GM19324 (cell line): ENCODE data around the gene SORCS1.

Experiments used
- ATAC-seq: cut with Tn5 transposase; IDR thresholded peaks from one replicate; pipeline ENCODE4 v1.9.1; 2021; ENCODE audit warnings: mild to moderate bottlenecking, moderate library complexity; ENCODE audit not compliant: unreplicated experiment, low FRiP score

SORCS1 gene

GRCh38 chr10:107118866-107119265 lies 45.6 kb downstream of the SORCS1 start:
- peak; percentile 41 for ATAC-seq

DNA sequence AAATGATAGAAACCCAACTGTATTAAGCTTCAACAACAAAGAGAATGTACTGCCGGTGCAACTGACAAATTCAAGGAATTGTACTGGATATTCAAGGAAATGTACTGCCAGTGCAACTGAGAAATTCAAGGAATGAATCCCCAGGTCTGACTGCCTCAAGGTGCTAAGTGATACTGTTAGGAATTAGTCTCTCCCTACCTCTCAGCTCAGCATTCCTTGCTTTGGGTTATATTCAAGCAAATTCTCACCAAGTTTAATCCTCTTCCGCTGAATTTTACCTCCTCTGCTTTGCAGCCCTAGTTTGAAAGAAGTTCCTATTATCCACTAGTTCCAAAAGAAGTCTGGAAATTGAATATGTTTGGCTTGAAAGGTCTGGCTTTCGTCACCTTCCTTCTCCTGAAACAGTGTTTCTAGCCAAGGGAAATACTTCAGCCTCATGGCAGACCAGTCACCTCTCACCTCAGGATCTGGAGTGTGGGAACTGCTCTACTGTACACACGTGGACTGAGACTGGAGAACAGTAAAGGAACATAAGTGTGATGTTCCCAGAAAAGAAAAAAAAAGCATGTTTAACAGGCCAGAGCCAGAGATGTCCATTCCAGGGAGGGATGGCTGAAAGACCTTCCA lies 60.4 kb downstream of the SORCS1 start:
- ATAC-seq = no peak

DNA sequence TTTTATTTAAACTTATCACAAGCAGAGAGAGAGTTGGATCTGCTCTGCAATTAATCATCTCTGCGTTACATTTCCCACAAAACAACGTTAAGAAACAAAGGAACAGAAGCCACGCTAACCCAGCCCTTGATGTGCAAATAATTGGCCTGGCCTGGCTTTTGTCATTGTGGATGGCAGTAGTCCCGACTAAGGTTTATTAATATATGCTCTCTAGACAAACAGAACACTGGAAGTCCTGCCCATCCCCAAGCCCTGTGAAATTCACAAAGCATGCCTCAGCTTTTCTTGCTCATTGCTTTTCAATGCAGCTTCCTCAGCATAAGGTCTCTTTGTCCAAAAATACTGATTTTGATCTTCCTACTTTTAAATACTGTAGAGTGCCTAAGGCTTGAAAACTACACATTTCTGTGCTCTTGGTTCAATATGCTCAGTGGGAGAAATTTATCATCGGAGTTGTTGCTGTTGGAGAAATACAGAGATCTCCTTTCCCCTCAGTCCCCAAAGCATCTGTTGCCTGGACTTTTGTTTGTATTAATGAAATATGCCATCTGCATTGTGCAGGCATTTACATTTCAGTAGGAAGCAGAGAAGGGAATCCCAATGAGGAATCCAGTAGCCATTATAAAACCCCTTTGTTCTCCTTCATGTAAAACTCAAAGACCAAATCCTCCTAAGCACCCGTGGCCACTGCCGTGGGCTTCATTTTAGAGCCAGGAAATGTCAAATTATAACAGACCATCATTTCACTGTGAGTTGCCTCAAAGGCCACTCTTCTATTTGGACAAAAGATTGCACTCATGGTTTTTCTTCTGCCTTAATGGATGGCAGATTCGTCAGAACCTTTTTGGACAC lies 61.1 kb downstream of the SORCS1 start:
- no peak for ATAC-seq

GRCh38 chr10:107098326-107098725 lies 66.2 kb downstream of the SORCS1 start:
- ATAC-seq = no peak

- no peak for ATAC-seq
These were observed 69.5 kb downstream of the SORCS1 start for GRCh38 chr10:107094824-107095522.

DNA sequence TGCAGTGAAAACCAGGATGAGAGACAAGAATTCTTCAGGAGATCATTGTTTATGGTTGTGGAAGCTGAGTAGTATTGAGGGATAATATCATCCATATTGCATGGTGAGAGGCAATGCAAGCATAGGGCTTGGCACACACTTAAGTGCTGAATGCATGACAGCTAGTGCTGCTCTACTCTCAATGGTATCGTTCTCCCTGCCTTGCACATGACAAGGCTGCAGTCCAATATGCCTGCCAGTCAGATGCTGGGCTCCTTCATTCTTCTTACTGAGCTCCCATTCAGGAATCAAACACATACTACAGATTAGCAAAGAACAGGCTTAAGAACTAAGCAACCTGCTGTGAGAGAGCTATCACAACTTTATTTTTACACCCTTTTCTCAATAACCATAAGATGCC lies 72.2 kb downstream of the SORCS1 start:
- ATAC-seq = no peak

DNA sequence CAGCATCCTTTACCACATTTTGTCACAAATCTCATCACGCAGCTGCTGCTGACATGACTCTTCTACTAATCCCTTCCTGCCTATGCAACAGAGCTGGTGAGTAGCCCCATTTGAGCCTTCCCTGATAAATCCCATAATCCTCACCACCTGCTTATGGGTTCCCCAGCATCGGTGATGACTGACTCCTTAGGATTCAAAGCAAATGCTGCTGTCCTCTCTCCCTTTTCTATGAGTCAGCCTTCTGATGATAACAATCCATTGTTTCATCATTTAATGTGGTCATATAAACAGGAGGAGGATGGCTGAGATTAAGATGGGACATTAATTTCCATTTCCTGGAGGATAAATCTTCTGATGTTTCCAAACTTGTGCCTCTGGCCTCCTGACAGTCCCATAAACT lies 73.4 kb downstream of the SORCS1 start:
- no peak for ATAC-seq

GRCh38 chr10:107085665-107086525 lies 78.6 kb downstream of the SORCS1 start:
- no peak for ATAC-seq

DNA sequence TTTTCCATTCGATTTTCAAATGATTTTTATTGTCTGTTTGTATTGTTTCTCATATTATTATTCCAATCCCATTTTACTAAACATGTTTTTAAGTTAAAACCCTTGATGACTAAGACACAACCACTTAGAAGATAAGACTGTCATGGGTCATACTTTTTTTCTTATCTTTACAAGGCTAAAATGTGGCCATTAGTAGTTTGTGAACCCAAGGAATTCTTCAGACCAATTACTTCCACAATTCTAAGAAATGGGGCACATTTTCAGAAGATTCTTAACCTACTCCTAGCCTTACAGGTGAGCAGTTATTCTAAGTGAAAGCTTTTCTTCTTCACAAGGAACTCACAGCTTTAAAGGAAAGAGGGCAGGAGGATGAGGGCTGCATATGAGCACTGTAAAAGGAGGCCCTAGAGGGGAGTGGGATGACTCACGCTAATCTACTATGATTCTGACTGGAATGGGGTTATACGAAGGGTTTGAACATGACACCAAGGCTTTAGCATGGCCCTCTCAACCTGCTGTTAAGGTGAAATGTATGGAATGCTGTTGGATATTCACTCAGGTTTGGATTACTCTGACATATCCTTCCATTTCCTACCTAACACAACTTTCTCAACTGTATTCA lies 81.0 kb downstream of the SORCS1 start:
- ATAC-seq = no peak

- ATAC-seq = no peak
These were observed 82.9 kb downstream of the SORCS1 start for GRCh38 chr10:107081644-107082043.

GRCh38 chr10:107075117-107075516 lies 89.4 kb downstream of the SORCS1 start:
- no peak for ATAC-seq

DNA sequence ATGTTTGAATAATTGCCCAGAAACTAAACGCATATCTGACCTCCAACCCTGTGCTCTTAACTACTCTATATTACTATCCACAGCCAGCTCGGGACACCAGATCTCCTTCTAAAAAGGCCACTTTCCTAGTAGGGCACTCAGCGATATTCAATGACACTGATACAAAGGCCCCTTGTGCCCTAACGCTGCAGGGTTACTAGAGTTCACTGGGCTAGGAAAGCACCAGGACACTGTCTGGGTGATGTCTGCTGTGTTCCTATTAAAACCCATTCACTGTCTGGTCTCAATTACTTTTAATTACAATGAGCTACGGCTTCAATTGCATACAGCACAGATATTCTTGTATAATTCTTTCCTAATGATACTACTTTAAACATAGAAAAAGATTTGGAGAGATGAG lies 91.7 kb downstream of the SORCS1 start:
- no peak for ATAC-seq

DNA sequence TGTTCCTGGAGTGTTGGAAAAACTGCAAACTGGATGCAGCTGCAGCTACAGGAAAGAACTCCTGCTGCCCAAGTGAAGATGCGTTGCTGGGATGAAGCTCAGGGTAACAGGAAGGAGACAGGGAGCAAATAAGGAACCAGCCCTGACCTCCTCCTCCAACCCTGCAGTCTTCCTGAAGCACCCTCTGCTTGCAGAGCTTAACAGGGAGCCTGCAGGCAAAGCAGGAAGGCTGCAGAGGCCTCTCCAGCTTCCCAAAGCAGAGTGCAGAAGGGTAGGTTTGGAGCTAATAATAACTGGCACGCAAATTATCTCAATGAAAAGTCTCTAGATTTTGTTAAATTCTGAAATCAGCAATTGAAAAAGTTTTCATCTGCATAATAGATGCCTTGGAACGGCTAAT lies 92.5 kb downstream of the SORCS1 start:
- no peak for ATAC-seq

- ATAC-seq = no peak
These were observed 93.2 kb downstream of the SORCS1 start for GRCh38 chr10:107071301-107071700.

GRCh38 chr10:107067843-107068242 lies 96.7 kb downstream of the SORCS1 start:
- no peak for ATAC-seq

DNA sequence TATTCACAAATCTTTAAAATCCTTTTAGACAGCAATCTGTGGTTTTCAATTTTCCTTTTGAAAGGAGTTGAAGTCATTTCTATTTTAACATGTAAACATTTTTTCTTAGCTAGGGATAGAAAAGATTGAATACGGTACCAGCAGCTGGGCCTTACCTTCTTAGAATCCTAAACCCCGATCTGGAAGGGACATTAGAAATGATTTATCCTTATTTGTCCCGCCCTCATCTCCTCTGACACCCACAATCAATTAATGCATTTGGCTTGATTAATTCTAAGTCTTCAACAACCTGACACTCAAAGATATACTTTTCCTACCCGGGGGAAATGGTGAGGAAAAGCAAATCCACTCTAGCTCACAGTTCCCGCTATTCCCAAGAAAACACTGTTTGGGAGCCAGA lies 100.4 kb downstream of the SORCS1 start:
- no peak for ATAC-seq

DNA sequence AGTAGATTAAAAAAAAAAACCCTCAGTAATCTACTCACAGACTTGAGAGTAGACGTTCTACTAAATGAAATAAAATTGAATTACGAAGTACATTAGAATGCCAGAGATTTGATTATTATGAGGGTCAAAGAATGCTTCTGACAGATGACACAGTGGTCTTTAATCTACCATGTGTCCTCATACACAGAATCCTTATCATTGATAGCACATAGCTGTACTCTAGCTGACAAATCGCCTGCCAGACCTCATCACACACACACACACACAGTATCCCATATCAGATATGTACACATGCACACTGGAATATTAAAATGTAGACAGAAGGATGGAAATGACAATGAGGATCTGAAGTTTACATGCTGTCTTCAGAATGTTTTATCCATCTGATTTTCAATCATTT lies 104.6 kb downstream of the SORCS1 start:
- ATAC-seq = no peak

DNA sequence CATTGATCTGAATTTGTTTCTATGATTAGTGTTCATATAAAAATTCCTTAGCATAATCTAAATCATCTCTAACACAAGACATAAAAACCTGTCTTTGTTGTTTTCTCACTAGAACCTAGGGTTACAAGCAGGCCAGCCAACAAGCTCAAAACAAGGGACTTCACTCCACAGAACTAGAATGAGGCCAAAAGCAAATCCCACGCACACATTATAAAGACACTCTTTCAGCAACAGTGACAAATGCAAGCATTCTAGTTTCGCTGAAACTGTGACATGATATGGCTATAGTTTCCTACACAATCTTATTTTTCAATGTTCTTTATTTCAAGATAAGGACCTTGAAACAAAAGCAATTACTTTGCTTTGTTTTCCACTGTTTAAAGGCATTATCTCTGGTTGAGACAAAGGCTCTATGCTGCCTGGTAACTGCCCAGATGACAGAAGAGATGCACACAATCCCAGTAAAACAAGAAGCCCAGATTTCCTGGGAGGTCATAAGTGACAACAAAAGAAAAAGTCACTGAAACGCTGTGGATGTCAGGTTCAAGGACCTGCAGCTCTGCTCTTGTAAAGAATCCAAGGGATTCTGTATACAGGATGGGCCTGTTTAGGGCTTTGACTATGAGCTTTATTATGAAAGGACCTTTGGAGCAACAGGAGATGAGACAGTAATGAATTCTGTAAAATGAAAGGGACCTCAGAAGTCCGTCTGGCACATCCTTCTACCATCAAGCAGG lies 105.3 kb downstream of the SORCS1 start:
- no peak for ATAC-seq

- no peak for ATAC-seq
These were observed 106.2 kb downstream of the SORCS1 start for GRCh38 chr10:107058331-107058730.
